Adipocyte (in vitro differentiated cells): ENCODE results near the gene CYP1A1.
A peak's percentile ranks its signal among the peaks of the same experiment; 100 is the strongest.
"Not testable (repeated sequence)": the region's sequence is repeated elsewhere in the genome, so short reads cannot be mapped to it uniquely, and the experiment has no call there.

Source experiments
- DNase-seq: peaks from one replicate; pipeline ENCODE4 v3.0.0-alpha.2; 2015; ENCODE audit warnings: low read depth
- H3K27me3 ChIP-seq: replicated peaks from 2 replicates; pipeline ENCODE4 v1.7.0; 2013; ENCODE audit warnings: mild to moderate bottlenecking, low read length, moderate library complexity; ENCODE audit not compliant: control insufficient read depth, insufficient read depth
- H3K36me3 ChIP-seq: 2 replicates; pipeline ENCODE4 v1.7.0; 2013; ENCODE audit warnings: low read length, mild to moderate bottlenecking, moderate library complexity; ENCODE audit not compliant: control insufficient read depth, insufficient read depth, severe bottlenecking
- H3K4me1 ChIP-seq: 2 replicates; pipeline ENCODE4 v1.7.0; 2013; ENCODE audit warnings: mild to moderate bottlenecking, low read length, moderate library complexity; ENCODE audit not compliant: control insufficient read depth, insufficient read depth
- H3K4me3 ChIP-seq: 2 replicates; pipeline ENCODE4 v1.7.0; 2013; ENCODE audit warnings: mild to moderate bottlenecking, low read length, moderate library complexity
- H3K9ac ChIP-seq: 2 replicates; pipeline ENCODE4 v1.7.0; 2013; ENCODE audit warnings: mild to moderate bottlenecking, low read length, moderate library complexity
- H3K9me3 ChIP-seq: 2 replicates; pipeline ENCODE4 v1.7.0; 2013; ENCODE audit warnings: mild to moderate bottlenecking, low read length, moderate library complexity; ENCODE audit not compliant: control insufficient read depth

CYP1A1 gene

GRCh38 chr15:74758736-74759135 lies 33.4 kb upstream of the CYP1A1 start:
- Histone ChIP-seq H3K9ac (no peak overlapping the region), H3K4me1 (no peaks in the 10 kb centered on the region), H3K4me3 (no peak overlapping the region), H3K27me3 (peaks cover 41% of the 10 kb centered on the region), H3K9me3 (no peaks in the 10 kb centered on the region), H3K36me3 (no peaks in the 10 kb centered on the region)
- DNase-seq, result no peak

- Histone ChIP-seq H3K4me3 (no peak overlapping the region), H3K4me1 (peaks cover 8% of the 10 kb centered on the region), H3K9me3 (no peaks in the 10 kb centered on the region), H3K9ac (no peak overlapping the region), H3K36me3 (no peaks in the 10 kb centered on the region), H3K27me3 (peaks cover 24% of the 10 kb centered on the region)
- DNase-seq, result no peak
These were observed 29.4 kb upstream of the CYP1A1 start for GRCh38 chr15:74754593-74755215.

GRCh38 chr15:74752531-74752930 lies 27.2 kb upstream of the CYP1A1 start:
- no peak overlapping the region for H3K4me3 ChIP-seq
- H3K9ac ChIP-seq, result no peak overlapping the region
- no peaks in the 10 kb centered on the region for H3K9me3 ChIP-seq
- peak; percentile 72 for DNase-seq
- H3K27me3 ChIP-seq, result peaks cover 16% of the 10 kb centered on the region
- H3K36me3 ChIP-seq, result no peaks in the 10 kb centered on the region
- peaks cover 8% of the 10 kb centered on the region for H3K4me1 ChIP-seq

- DNase-seq, result no peak
- Histone ChIP-seq H3K27me3 (peaks cover 16% of the 10 kb centered on the region), H3K4me1 (peaks cover 8% of the 10 kb centered on the region), H3K4me3 (no peak overlapping the region), H3K9me3 (no peaks in the 10 kb centered on the region), H3K9ac (no peak overlapping the region), H3K36me3 (no peaks in the 10 kb centered on the region)
These were observed 26.7 kb upstream of the CYP1A1 start for GRCh38 chr15:74752011-74752410.

- no peak for DNase-seq
- peaks cover 19% of the 10 kb centered on the region for H3K27me3 ChIP-seq
- H3K4me1 ChIP-seq, result peaks cover 8% of the 10 kb centered on the region
These were observed 25.4 kb upstream of the CYP1A1 start for GRCh38 chr15:74750751-74751150.

GRCh38 chr15:74749832-74750231 lies 24.5 kb upstream of the CYP1A1 start:
- Histone ChIP-seq H3K9ac (no peak overlapping the region), H3K36me3 (no peaks in the 10 kb centered on the region), H3K9me3 (no peaks in the 10 kb centered on the region), H3K27me3 (peaks cover 17% of the 10 kb centered on the region), H3K4me1 (peaks cover 8% of the 10 kb centered on the region), H3K4me3 (no peak overlapping the region)
- DNase-seq, result no peak

More at GRCh38 chr15:74750751-74751150, 25.4 kb upstream of the CYP1A1 start:
- Histone ChIP-seq H3K4me3 (no peak overlapping the region), H3K36me3 (no peaks in the 10 kb centered on the region), H3K9ac (no peak overlapping the region), H3K9me3 (no peaks in the 10 kb centered on the region)

GRCh38 chr15:74748322-74748946 lies 23.1 kb upstream of the CYP1A1 start, which contains the start of gene CYP1A2:
Gene CYP1A2, plus strand, starts transcription at chr15:74748845. Its CDS starts 894 bp downstream, at chr15:74749739.
- Histone ChIP-seq H3K4me1 (peaks cover 8% of the 10 kb centered on the region), H3K4me3 (no peak within 1 kb of the TSS), H3K27me3 (peaks cover 13% of the 10 kb centered on the region), H3K9me3 (no peaks in the 10 kb centered on the region), H3K36me3 (no peaks in the 10 kb centered on the region), H3K9ac (no peak within 1 kb of the TSS)
- DNase-seq, result no peak

GRCh38 chr15:74746389-74746788 lies 21.1 kb upstream of the CYP1A1 start:
- H3K9me3 ChIP-seq, result peaks cover 6% of the 10 kb centered on the region

GRCh38 chr15:74742422-74742821 lies 17.1 kb upstream of the CYP1A1 start:
- peaks cover 6% of the 10 kb centered on the region for H3K9me3 ChIP-seq
- H3K4me1 ChIP-seq, result peaks cover 2% of the 10 kb centered on the region
- no peak overlapping the region for H3K4me3 ChIP-seq
- no peaks in the 10 kb centered on the region for H3K36me3 ChIP-seq
- peaks cover 21% of the 10 kb centered on the region for H3K27me3 ChIP-seq
- DNase-seq, result no peak
- no peak overlapping the region for H3K9ac ChIP-seq

More at GRCh38 chr15:74746389-74746788, 21.1 kb upstream of the CYP1A1 start:
- Histone ChIP-seq H3K4me3 (no peak overlapping the region), H3K27me3 (peaks cover 17% of the 10 kb centered on the region), H3K36me3 (no peaks in the 10 kb centered on the region), H3K9ac (no peak overlapping the region), H3K4me1 (no peaks in the 10 kb centered on the region)
- no peak for DNase-seq

- not testable (repeated sequence) for H3K36me3 ChIP-seq, H3K9me3 ChIP-seq, H3K9ac ChIP-seq, H3K4me1 ChIP-seq, DNase-seq, H3K4me3 ChIP-seq
- peaks cover 38% of the 10 kb centered on the region for H3K27me3 ChIP-seq
These were observed 12.9 kb upstream of the CYP1A1 start for GRCh38 chr15:74738239-74738638.

GRCh38 chr15:74735305-74735704 lies 10.0 kb upstream of the CYP1A1 start:
- Histone ChIP-seq H3K9ac (no peak overlapping the region), H3K4me1 (peaks cover 13% of the 10 kb centered on the region), H3K4me3 (no peak overlapping the region), H3K27me3 (peaks cover 53% of the 10 kb centered on the region), H3K9me3 (no peaks in the 10 kb centered on the region), H3K36me3 (no peaks in the 10 kb centered on the region)
- DNase-seq, result peak; percentile 16
